GM12892 (cell line): Measurements from ENCODE around the gene ELL3.

Experiments
- POLR2AphosphoS5 ChIP-seq: IDR thresholded peaks from 2 replicates; pipeline ENCODE4 v1.6.1; 2011; ENCODE audit warnings: low read depth, low read length, control low read depth
- TAF1 ChIP-seq: IDR thresholded peaks from 2 replicates; pipeline ENCODE4 v1.6.1; 2011; ENCODE audit warnings: low read depth, mild to moderate bottlenecking, control low read depth, low read length, borderline replicate concordance

DNA sequence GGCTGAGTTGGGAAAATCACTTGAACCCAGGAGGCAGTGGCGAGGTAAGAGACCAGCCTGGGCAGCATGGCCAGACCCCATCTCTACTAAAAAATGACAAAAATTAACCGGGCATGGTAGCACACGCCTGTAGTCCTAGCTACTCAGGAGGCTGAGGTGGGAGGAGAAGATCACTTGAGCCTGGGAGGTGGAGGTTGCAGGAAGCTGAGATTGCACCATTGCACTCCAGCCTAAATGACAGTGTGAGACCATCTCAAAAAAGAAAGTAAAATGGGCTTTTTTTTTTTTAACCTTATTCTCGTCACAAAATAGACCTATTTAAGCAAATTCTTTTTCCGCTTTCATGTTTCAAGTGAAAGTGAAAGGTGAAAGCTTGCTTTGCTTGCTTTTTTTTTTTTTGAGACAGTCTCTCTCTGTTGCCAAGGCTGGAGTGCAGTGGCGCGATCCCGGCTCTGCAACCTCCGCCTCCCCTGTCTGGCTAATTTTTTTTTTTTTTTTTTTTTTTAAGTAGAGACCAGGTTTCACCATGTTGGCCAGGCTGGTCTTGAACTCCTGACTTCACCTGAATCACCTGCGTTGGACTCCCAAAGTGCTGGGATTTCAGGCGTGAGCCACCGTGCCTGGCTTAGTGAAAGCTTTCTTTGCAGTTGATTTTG, 26.9 kb downstream of the ELL3 start:
- TF ChIP-seq TAF1 (no peak), POLR2AphosphoS5 (no peak)
